ENCODE measurements around the gene RPH3AL.
"Not testable (repeated sequence)": the region's sequence is repeated elsewhere in the genome, so short reads cannot be mapped to it uniquely, and the experiment has no call there.

Gene RPH3AL

GRCh38 chr17:216625-217024 lies 136.0 kb downstream of the RPH3AL start:
- no peak for DNase-seq

DNA sequence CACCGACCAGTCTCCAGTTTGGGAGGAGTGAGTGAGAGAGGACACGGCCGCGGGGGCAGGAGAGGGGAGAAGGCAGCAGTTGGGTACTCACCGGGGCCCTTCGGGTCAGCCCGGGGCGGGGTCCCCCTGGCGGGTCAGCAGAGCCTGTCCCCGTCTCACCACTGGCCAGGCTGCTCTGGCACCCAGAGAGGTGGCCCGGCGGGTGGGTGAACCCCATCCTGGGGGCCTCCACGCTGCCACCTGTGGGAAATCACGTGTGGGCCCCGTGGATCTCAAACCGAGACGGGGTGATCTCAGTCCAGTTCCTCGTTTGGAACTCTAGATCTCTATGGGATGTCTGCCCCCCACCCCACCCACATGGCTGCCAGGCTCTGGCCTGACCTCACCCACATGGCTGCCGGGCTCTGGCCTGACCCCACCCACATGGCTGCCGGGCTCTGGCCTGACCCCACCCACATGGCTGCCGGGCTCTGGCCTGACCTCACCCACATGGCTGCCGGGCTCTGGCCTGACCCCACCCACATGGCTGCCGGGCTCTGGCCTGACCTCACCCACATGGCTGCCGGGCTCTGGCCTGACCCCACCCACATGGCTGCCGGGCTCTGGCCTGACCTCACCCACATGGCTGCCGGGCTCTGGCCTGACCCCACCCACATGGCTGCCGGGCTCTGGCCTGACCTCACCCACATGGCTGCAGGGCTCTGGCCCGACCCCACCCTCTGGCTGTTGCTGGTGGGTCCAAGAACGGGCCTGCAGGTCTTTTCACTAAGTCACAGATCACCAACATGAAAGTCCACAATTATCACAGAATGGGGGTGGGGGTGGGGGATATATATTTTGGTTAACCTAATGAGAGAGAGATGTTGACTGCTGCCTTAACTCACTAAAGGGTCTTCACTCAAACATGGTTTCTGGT lies 136.8 kb downstream of the RPH3AL start:
- not testable (repeated sequence) for DNase-seq

GRCh38 chr17:214881-215331 lies 137.7 kb downstream of the RPH3AL start:
- no peak for DNase-seq

- DNase-seq: no peak
These were observed 139.1 kb downstream of the RPH3AL start for GRCh38 chr17:213286-214105.

- DNase-seq: no peak
These were observed 142.2 kb downstream of the RPH3AL start for GRCh38 chr17:210402-210801.

DNA sequence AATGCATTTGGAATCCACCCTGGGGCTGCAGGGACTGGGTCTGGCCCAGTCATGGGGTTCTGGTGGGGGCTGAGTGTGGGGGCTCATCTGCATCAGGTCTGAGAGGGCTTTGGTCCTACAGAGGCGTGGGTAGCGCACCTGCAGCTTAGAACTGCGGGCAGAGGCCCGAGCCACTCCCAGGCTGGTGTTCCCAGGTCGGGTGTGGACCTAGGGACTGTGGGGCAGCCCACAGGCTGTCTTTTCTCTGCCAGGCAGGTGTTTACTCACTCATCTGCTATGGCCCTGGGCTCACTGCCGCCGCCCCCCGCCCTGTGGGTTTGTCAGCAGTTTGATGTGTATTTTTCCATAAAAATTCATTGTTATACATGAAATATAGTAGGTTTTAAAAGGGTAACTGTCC lies 144.2 kb downstream of the RPH3AL start:
- DNase-seq: no peak

DNA sequence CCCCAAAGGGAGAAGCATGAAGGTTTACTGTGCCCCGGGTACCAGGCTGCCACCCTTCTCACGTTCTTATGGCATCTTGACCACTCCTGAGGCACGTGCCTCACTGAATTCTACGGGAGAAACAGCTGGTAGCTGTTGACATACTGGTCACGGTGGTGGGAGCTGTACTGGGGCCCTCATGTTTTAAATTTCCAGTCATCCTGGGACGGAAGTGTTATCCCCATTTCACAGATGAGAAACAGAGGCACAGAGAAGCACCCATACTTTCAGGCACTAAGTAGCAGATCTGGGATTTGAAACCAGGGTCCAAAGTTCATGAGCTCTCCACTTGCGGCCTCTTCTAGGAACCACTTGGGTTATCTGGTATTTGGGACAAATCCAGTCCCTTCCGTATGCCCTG lies 144.8 kb downstream of the RPH3AL start:
- DNase-seq: no peak

DNA sequence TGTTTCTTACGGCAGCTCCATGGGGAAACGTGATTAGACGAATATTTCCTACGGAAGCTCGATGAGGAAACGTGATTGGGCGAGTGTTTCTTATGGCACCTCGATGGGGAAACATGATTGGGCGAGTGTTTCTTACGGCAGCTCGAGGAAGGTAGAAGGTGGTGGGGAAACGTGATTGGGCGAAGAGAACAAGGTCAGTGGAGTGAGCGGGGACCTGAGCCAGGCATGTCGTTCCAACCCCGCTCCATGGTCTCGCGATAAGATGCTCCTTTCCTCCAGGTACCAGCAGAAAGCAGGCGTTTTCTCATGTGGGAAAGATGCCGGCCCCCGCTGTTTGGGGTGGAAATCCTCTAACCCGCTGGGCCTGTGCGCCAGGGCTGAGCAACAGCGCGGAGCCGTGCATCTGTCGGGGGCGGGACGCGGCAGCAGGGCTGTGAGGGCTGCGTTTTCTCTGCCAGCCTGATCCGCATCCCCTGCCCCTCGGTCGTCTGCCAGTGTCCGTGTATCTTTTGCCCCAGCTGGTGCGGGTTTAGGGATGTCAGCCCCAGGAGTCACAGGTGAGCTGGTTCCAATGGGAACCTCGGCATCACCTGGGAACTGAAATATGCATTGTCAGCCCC lies 145.6 kb downstream of the RPH3AL start:
- DNase-seq: no peak

DNA sequence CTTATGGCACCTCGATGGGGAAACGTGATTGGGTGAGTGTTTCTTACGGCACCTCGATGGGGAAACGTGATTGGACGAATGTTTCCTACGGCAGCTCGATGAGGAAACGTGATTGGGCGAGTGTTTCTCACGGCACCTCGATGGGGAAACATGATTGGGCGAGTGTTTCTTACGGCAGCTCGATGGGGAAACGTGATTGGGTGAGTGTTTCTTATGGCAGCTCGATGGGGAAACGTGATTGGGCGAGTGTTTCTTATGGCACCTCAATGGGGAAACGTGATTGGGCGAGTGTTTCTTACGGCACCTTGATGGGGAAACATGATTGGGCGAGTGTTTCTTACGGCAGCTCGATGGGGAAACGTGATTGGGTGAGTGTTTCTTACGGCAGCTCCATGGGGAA lies 146.1 kb downstream of the RPH3AL start:
- not testable (repeated sequence) for DNase-seq

GRCh38 chr17:205817-206216 lies 146.8 kb downstream of the RPH3AL start:
- no peak for DNase-seq

- no peak for DNase-seq
These were observed 147.4 kb downstream of the RPH3AL start for GRCh38 chr17:205148-205669.

GRCh38 chr17:204427-205147 lies 148.0 kb downstream of the RPH3AL start:
- DNase-seq: no peak

DNA sequence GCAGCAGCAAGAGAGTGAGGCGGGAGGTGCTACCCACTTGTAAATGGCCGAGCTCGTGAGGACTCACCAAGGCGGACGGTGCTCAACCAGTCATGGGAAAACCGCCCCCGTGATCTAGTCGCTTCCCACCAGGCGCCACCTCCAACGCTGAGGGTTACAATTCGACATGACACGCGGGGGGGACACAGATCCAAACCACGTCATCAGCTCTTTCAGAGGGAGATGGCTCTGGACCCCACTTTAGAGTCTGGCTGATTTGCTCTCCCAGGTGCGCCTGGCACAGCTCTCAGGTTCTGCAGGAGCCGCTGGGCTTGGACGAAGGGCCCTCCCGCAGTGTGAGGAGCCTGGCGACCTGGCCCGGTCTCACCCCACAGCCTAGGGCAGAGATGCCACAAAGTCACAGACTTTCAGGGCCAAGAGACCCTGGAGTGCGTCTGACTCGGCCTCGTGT lies 150.1 kb downstream of the RPH3AL start:
- no peak for DNase-seq

DNA sequence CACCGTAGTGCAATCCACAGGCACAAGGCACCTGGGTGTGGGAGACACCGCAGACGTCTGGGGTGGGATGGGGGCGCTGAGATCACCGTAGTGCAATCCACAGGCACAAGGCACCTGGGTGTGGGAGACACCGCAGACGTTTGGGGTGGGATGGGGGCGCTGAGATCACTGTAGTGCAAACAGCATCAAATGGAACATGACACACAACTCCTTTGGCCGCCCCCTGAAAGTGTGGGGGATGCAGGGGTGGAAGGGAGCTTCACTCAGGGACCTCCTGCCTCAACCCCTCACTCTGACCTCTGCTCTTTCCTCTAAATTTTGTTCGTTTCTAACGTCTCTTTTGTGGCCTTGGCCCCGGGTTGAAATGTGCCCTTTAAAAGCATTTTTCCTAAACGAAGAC lies 150.9 kb downstream of the RPH3AL start:
- DNase-seq: not testable (repeated sequence)

DNA sequence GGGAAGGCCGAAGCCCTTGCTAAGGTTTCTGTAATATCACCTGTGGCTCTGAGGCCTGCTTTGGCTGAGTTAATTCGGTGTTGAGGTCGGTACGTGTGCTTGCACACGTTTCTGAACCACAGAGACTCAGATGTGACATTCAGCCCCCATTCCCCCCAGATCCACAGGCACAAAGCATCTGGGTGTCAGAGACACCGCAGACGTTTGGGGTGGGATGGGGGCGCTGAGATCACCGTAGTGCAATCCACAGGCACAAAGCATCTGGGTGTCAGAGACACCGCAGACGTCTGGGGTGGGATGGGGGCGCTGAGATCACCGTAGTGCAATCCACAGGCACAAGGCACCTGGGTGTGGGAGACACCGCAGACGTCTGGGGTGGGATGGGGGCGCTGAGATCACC lies 151.3 kb downstream of the RPH3AL start:
- DNase-seq: not testable (repeated sequence)

DNA sequence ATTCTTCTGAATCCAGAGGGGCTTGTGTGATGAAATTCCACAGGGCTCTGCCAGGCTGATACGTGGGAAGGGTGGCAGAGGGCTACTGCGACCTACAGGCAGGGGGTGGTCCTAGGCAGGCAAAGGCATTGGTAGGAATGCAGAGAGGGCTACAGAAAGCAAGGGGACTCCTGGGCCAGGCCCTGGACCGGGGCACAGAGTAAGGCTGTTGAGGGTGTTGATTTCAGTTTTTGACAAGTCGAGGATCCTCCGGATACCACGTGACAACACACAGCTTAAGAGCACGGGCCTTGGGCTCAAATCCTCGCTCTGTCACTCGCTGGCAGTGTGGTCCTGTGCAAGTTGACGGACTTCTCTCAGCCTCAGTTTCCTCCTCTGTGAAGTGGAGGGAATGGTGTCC lies 152.0 kb downstream of the RPH3AL start:
- DNase-seq: no peak

DNA sequence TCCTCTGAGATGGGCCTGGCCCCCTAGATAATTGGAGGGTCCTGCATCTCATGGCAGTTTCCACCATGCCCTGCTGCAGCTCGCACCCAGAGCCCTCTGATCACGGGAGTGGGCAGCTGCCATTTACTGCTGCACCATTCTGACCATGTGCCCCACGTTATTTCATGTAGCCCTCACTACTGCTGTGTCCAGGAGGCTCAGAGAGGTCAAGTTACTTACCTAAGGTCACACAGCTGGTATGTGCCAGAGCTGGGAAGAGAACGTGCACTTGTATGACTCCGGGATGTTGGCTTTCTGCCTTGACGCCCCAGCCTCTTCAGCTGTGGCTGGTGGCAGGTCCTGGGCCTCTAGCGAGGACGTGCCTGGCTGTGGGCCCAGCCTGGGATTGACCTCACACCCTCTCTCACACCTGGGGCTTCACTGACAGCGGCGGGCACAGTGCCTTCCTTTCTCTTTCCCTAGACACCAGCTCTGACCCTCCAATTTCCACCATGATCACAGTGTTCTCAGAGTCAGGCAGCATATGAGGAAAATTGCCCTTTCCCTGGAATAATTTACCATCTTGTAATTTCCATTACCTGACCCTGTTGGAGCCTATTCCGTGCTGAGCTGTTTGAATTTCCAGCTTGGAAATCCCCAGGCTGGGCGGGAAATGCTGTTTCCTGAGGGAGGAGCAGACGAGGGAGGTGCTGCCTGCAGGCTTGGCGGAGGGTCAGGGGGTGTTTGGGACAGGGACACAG lies 152.6 kb downstream of the RPH3AL start:
- no peak for DNase-seq

DNA sequence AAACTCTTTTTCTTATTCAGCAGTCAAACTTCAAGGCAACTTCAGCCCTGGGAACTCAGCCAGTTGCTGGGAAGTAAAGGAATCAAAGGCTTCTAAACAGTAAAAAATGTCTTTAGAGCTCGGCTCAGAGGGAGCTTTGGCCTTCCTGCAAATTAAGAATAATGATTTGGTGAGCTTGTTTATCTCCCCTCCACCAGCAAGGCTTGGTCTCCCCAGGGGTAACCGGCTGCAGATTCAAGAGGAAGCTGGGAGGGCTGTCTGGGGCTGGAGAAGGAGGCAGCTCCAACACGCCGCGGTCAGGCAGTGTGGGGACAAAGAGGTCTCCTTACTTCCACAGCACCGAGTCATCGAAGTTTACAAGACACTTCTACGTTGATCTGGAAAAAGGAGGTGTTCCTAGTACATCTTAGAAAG lies 153.4 kb downstream of the RPH3AL start:
- DNase-seq: no peak

DNA sequence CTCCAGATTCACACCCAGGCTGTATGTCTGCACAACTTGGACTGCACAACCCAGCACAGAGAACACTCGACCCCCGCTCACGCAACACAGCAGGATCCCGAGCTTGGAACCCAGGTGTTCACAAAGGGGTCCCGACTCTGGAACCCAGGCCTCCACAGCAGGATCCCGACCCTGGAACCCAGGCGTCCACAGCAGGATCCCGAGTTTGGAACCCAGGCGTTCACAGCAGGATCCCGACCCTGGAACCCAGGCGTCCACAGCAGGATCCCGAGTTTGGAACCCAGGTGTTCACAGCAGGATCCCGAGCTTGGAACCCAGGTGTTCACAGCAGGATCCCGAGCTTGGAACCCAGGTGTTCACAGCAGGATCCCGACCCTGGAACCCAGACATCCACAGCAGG lies 154.4 kb downstream of the RPH3AL start:
- not testable (repeated sequence) for DNase-seq

GRCh38 chr17:197352-197751 lies 155.3 kb downstream of the RPH3AL start:
- no peak for DNase-seq

DNA sequence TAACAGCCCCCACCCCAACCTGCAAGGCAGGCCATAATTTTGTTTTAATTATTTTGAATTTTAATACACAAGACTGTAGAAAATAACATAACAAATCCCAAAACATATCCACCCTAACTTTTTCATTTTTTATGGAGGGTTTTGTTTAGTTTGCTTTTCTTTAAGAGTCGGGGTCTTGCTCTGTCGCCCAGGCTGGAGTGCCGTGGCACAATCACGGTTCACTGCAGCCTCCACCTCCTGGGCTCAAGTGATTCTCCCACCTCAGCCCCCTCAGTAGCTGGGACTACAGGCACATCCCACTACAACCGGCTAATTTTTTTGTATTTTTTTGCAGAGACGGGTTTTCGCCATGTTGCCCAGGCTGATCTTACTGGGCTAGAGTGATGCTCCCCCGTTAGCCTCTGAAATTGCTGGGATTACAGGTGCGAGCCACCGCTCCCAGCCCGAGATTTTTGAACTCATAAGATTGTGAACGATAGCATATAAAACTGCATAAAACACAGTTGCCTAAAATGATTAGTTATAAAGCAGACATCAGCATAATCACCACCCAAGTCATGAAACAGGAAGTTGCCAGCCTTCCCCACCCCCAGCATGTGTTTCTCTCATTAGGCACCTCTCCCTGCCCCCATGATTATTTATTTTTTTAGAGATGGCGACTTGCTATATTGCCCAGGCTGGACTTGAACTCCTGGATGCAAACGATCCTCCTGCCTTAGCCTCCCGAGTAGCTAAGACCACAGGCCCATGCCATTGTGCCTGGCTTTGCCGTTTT lies 157.6 kb downstream of the RPH3AL start:
- no peak for DNase-seq
